GM12878 (cell line): Measurements from ENCODE around the gene TMEM86B. TPM values are rescaled to one million over a fixed set of nuclear protein-coding genes. Genes with fewer than 3 reads are reported as not detected.

Experiments
- ATAC-seq: fragments of 200-7000 bp; cut with Tn5 transposase; 3 replicates; pipeline ENCODE4 v1.9.1; 2020; ENCODE audit warnings: mild to moderate bottlenecking, moderate library complexity
- BruUV-seq: library from RNA; stranded (reverse); fragments of 400-500 nt; replicated peaks from 2 replicates; lab custom pipeline; 2021; lab: Mats Ljungman, UMichigan
- CTCF ChIA-PET: fragments of 300-600 bp; sonication (Branson Sonifier 250); formaldehyde crosslinking; extraction: SDS; loops from one replicate; lab custom pipeline; 2021; ENCODE audit warnings: inconsistent platforms; lab: Yijun Ruan, JAX
- POLR2A ChIA-PET: fragments of 350-600 bp; formaldehyde crosslinking; extraction: SDS; loops from one replicate; lab custom pipeline; 2021; ENCODE audit warnings: inconsistent platforms; lab: Charles Lee
- RAD21 ChIA-PET: fragments of 300-600 bp; sonication (Branson Sonifier 250); formaldehyde crosslinking; loops from one replicate; lab custom pipeline; 2023; ENCODE audit warnings: antibody characterized with exemption; ENCODE audit not compliant: unreplicated experiment; lab: Charles Lee
- SMC1A ChIA-PET: fragments of 300-600 bp; sonication (Branson Sonifier 250); formaldehyde crosslinking; loops from one replicate; lab custom pipeline; 2023; ENCODE audit not compliant: unreplicated experiment, uncharacterized antibody; lab: Charles Lee
- DNase-seq: peaks from one replicate; pipeline ENCODE4 v3.0.0-alpha.2; 2011; ENCODE audit warnings: low read depth, low spot score
- FAIRE-seq: peaks from 3 replicates; lab custom pipeline; 2011; peaks lifted over from hg19 to GRCh38; lab: Jason Lieb, UNC
- H2AFZ ChIP-seq: 2 replicates; pipeline ENCODE4 v1.6.0; 2011; ENCODE audit warnings: low read depth, low read length, control low read depth; ENCODE audit not compliant: control insufficient read depth
- H3K27ac ChIP-seq: 2 replicates; pipeline ENCODE4 v1.5.1; 2011; ENCODE audit warnings: control low read depth; ENCODE audit not compliant: control insufficient read depth, insufficient read depth
- H3K27me3 ChIP-seq, 2 experiments: replicated peaks in 1 of 2; 2 replicates each; pipeline versions ENCODE4 v1.6.0 to v1.6.1; 2011; ENCODE audit warnings: low read length in 1 of 2; ENCODE audit not compliant: control insufficient read depth in 2 of 2, insufficient read depth in 2 of 2
- H3K36me3 ChIP-seq, 2 experiments: 2 replicates each; pipeline ENCODE4 v1.5.1; 2011; ENCODE audit warnings: low read length in 1 of 2; ENCODE audit not compliant: control insufficient read depth in 2 of 2, insufficient read depth in 2 of 2
- H3K4me1 ChIP-seq: 2 replicates; pipeline ENCODE4 v1.6.1; 2011; ENCODE audit warnings: mild to moderate bottlenecking, low read length, moderate library complexity, mixed read lengths; ENCODE audit not compliant: control insufficient read depth, insufficient read depth
- H3K4me2 ChIP-seq: 2 replicates; pipeline ENCODE4 v1.6.0; 2011; ENCODE audit warnings: control low read depth; ENCODE audit not compliant: control insufficient read depth, insufficient read depth
- H3K4me3 ChIP-seq: fragments of 200-600 bp; sonication (generic); 2 replicates; pipeline ENCODE4 v1.5.1; 2016
- H3K79me2 ChIP-seq: 2 replicates; pipeline ENCODE4 v1.6.0; 2011; ENCODE audit warnings: low read length; ENCODE audit not compliant: control insufficient read depth, insufficient read depth
- H3K9ac ChIP-seq: 2 replicates; pipeline ENCODE4 v1.8.0; 2011; ENCODE audit warnings: low read length, control low read depth, mixed read lengths; ENCODE audit not compliant: control insufficient read depth, insufficient read depth
- H3K9me3 ChIP-seq: replicated peaks from 3 replicates; pipeline ENCODE4 v1.5.1; 2011; ENCODE audit warnings: mild to moderate bottlenecking, low read length; ENCODE audit not compliant: control insufficient read depth, insufficient read depth
- H4K20me1 ChIP-seq: 2 replicates; pipeline ENCODE4 v1.6.0; 2011; ENCODE audit not compliant: control insufficient read depth, insufficient read depth
- ATF3 ChIP-seq: IDR thresholded peaks from 2 replicates; pipeline ENCODE4 v1.6.1; 2011; ENCODE audit warnings: low read depth, mild to moderate bottlenecking, low read length, moderate library complexity, borderline replicate concordance; ENCODE audit errors: extremely low read depth
- KDM1A ChIP-seq: fragments of 200-600 bp; sonication (generic); IDR thresholded peaks from 2 replicates; pipeline ENCODE4 v1.6.1; 2016; ENCODE audit warnings: borderline replicate concordance
- MEF2B ChIP-seq: fragments of 450-650 bp; IDR thresholded peaks from 2 replicates; pipeline ENCODE4 v1.6.1; 2018; ENCODE audit warnings: mild to moderate bottlenecking, moderate library complexity; ENCODE audit not compliant: partially characterized antibody, poor library complexity, severe bottlenecking
- NFIC ChIP-seq: IDR thresholded peaks from 2 replicates; pipeline ENCODE4 v1.6.1; 2012; ENCODE audit warnings: low read depth, mild to moderate bottlenecking, inconsistent platforms, low read length, moderate library complexity
- POLR2A ChIP-seq: IDR thresholded peaks from 2 replicates; pipeline ENCODE4 v1.6.1; 2011; ENCODE audit warnings: low read depth, mild to moderate bottlenecking, low read length
- RUNX3 ChIP-seq: IDR thresholded peaks from 2 replicates; pipeline ENCODE4 v1.6.1; 2012; ENCODE audit warnings: low read length, inconsistent platforms
- SMAD5 ChIP-seq: IDR thresholded peaks from 2 replicates; pipeline ENCODE4 v1.6.1; 2016; ENCODE audit warnings: antibody characterized with exemption, low read depth
- SUZ12 ChIP-seq: fragments of 200-600 bp; sonication (generic); IDR thresholded peaks from one replicate; pipeline ENCODE4 v1.6.1; 2018; ENCODE audit warnings: antibody characterized with exemption, mild to moderate bottlenecking; ENCODE audit not compliant: unreplicated experiment
- WGBS: methylation state at CpG from one replicate; pipeline ENCODE4 v1.1.6; 2016; ENCODE audit warnings: low lambda C conversion rate; ENCODE audit not compliant: insufficient replicate concordance, insufficient coverage; ENCODE audit errors: missing lambda C conversion rate; 5-methylcytosine and 5-hydroxymethylcytosine counted together
- in situ Hi-C: fragments of 300-500 bp; cut with MboI; formaldehyde crosslinking; loops from 9 replicates; pipeline ENCODE4 v1.14.3; 2018; ENCODE audit warnings: mixed read lengths
- intact Hi-C: fragments of 100-400 bp; cut with micrococcal nuclease; formaldehyde crosslinking; loops from one replicate; pipeline ENCODE4 v1.14.2; 2022; ENCODE audit not compliant: unreplicated experiment
- polyA plus RNA-seq, 11 experiments: library from polyadenylated mRNA; depleted of rRNA in 4 of 11; unstranded in 6 of 11; stranded (reverse) in 5 of 11; fragments of >200 nt; fragmentation: Nextera tagmentation in 4 of 11; fragmentation: Illumina TruSeq in 1 of 11; extraction: Ambion mirVana in 4 of 11; extraction: Trizol in 1 of 11; gene quantifications; 1 replicate in 1 of 11; 2 replicates in 10 of 11; pipeline versions ENCODE4 v1.2.1 to v1.2.3, GENCODE V29; 2011 to 2016; ENCODE audit warnings: inconsistent platforms in 2 of 11, missing spikeins in 2 of 11, low read depth in 1 of 11
- total RNA-seq, 4 experiments: library from RNA; depleted of rRNA in 3 of 4; stranded (reverse); fragments of >200 nt in 3 of 4; fragmentation: Illumina TruSeq in 1 of 4; extraction: Trizol in 1 of 4; gene quantifications; 2 replicates each; pipeline versions ENCODE4 v1.2.1 to v1.2.3, GENCODE V29; 2013 to 2021
- TF ChIP-seq, protein P1 (sequence below): IDR thresholded peaks from 2 replicates; pipeline ENCODE4 v1.6.1; 2012; ENCODE audit warnings: mild to moderate bottlenecking, low read depth, low read length
- TF ChIP-seq, protein P2 (sequence below): fragments of 450-650 bp; conservative IDR thresholded peaks from 2 replicates; pipeline ENCODE4 v1.6.1; 2017; ENCODE audit warnings: mild to moderate bottlenecking, moderate library complexity
- TF ChIP-seq, protein P3 (sequence below): fragments of 450-650 bp; IDR thresholded peaks from 2 replicates; pipeline ENCODE4 v1.6.1; 2017; ENCODE audit warnings: mild to moderate bottlenecking, moderate library complexity

Gene TMEM86B
- total and polyA plus RNA-seq, 10 of the 15 experiments (the other 5 are each of a cell fraction or from before 2014, with no cell fraction given), result 0.26 to 10.6 (median 1.8) TPM

DNA sequence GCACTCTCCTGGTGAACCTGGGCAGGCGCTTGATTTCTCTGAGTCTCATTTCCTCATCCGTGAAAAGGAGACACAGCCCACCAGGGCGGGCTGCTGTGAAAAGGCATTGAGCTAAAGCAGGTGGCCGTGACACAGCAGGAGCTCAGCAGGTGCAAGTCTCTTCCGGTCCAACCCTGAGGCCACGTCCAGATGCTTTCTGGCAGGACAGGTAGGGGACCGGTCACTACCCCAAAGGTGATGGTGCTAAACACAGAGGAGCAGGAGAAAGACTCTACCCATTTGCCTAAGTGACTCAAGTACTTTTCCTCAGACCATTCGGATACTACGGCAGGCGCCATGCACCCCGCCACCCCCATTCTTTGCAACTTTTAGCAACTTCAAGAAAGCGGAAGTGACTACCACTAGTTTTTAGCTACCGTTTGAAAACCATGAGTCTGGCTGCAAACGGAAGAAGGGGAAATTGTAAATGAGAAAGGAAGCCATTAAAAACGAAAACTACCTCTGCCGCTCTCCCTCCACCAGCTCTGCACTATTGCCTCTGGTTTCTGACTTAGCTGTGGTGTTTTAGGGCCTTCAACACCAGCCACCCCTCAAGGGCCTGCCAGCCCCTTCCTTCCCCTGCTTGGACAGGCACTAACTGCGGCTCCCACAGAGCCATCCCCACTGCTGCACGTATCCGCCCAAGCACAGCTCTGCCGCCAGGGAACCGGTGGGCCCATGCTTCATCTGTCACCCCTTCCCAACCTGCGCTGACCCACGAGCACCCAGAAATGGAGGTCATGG lies 25.5 kb upstream of the TMEM86B start:
- WGBS, result under 1% methylated on average over 23 of the region's 23 CpGs
- TSS peak; percentile 80 for BruUV-seq
- ChIA-PET POLR2A (interaction anchor here (0.6 to 5.7 kb wide), 11 partner anchors 24 to 637 kb away, joined by 3 to 86 read pairs (median 4); partner anchors contain the start of genes HSPBP1, KMT5C, TMEM238 and UBE2S), SMC1A (interaction anchor here (1.0 to 5.3 kb wide), 7 partner anchors 10 to 130 kb away, joined by 3 to 68 read pairs (median 7); partner anchors contain the start of genes HSPBP1, KMT5C and TMEM238), RAD21 (interaction anchor here (1.0 to 6.0 kb wide), 8 partner anchors 23 to 250 kb away, joined by 3 to 46 read pairs (median 13); partner anchors contain the start of genes HSPBP1, KMT5C and TMEM238), CTCF (interaction anchor here (1.0 to 4.4 kb wide), 6 partner anchors 26 to 250 kb away, joined by 3 to 25 read pairs (median 5); partner anchors contain the start of gene HSPBP1)
- Histone ChIP-seq H3K4me2 (peak overlapping the region; percentile 96), H3K9ac (peak overlapping the region; percentile 93), H3K4me1 (peaks cover 29% of the 10 kb centered on the region), H3K4me3 (peak overlapping the region; percentile 100), H2AFZ (no peak overlapping the region), H3K36me3 (peaks cover 7 to 8% of the 10 kb centered on the region in 2 experiments; a peak in 3 of 4 replicates), H3K27ac (peak overlapping the region; percentile 91), H3K79me2 (peaks cover 95% of the 10 kb centered on the region), H3K27me3 (no peaks in the 10 kb centered on the region), H4K20me1 (peaks cover 11% of the 10 kb centered on the region), H3K9me3 (no peaks in the 10 kb centered on the region)
- DNase-seq (peak; percentile 77), ATAC-seq (peak; percentile 63), FAIRE-seq (peak; percentile 92)
- intact Hi-C loops, result loop anchor here (10.0 kb wide), 1 partner anchor 131 kb away; the partner anchor contains the start of genes RPL28 and TMEM238
- in situ Hi-C loops, result no loop called here
- TF ChIP-seq SMAD5 (peak; percentile 51; the same call in 1 of the 2 replicates), KDM1A (no peak), ATF3 (no peak), NFIC (peak; percentile 75; the same call in 1 of the 2 replicates), SUZ12 (no peak), RUNX3 (peak; percentile 55), MEF2B (peak; percentile 31), POLR2A (peak; percentile 69)
- TF ChIP-seq, protein P1, sequence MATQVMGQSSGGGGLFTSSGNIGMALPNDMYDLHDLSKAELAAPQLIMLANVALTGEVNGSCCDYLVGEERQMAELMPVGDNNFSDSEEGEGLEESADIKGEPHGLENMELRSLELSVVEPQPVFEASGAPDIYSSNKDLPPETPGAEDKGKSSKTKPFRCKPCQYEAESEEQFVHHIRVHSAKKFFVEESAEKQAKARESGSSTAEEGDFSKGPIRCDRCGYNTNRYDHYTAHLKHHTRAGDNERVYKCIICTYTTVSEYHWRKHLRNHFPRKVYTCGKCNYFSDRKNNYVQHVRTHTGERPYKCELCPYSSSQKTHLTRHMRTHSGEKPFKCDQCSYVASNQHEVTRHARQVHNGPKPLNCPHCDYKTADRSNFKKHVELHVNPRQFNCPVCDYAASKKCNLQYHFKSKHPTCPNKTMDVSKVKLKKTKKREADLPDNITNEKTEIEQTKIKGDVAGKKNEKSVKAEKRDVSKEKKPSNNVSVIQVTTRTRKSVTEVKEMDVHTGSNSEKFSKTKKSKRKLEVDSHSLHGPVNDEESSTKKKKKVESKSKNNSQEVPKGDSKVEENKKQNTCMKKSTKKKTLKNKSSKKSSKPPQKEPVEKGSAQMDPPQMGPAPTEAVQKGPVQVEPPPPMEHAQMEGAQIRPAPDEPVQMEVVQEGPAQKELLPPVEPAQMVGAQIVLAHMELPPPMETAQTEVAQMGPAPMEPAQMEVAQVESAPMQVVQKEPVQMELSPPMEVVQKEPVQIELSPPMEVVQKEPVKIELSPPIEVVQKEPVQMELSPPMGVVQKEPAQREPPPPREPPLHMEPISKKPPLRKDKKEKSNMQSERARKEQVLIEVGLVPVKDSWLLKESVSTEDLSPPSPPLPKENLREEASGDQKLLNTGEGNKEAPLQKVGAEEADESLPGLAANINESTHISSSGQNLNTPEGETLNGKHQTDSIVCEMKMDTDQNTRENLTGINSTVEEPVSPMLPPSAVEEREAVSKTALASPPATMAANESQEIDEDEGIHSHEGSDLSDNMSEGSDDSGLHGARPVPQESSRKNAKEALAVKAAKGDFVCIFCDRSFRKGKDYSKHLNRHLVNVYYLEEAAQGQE, result no peak
- TF ChIP-seq, protein P2, sequence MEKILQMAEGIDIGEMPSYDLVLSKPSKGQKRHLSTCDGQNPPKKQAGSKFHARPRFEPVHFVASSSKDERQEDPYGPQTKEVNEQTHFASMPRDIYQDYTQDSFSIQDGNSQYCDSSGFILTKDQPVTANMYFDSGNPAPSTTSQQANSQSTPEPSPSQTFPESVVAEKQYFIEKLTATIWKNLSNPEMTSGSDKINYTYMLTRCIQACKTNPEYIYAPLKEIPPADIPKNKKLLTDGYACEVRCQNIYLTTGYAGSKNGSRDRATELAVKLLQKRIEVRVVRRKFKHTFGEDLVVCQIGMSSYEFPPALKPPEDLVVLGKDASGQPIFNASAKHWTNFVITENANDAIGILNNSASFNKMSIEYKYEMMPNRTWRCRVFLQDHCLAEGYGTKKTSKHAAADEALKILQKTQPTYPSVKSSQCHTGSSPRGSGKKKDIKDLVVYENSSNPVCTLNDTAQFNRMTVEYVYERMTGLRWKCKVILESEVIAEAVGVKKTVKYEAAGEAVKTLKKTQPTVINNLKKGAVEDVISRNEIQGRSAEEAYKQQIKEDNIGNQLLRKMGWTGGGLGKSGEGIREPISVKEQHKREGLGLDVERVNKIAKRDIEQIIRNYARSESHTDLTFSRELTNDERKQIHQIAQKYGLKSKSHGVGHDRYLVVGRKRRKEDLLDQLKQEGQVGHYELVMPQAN, result no peak; the same call in 1 of the 2 replicates
- TF ChIP-seq, protein P3, sequence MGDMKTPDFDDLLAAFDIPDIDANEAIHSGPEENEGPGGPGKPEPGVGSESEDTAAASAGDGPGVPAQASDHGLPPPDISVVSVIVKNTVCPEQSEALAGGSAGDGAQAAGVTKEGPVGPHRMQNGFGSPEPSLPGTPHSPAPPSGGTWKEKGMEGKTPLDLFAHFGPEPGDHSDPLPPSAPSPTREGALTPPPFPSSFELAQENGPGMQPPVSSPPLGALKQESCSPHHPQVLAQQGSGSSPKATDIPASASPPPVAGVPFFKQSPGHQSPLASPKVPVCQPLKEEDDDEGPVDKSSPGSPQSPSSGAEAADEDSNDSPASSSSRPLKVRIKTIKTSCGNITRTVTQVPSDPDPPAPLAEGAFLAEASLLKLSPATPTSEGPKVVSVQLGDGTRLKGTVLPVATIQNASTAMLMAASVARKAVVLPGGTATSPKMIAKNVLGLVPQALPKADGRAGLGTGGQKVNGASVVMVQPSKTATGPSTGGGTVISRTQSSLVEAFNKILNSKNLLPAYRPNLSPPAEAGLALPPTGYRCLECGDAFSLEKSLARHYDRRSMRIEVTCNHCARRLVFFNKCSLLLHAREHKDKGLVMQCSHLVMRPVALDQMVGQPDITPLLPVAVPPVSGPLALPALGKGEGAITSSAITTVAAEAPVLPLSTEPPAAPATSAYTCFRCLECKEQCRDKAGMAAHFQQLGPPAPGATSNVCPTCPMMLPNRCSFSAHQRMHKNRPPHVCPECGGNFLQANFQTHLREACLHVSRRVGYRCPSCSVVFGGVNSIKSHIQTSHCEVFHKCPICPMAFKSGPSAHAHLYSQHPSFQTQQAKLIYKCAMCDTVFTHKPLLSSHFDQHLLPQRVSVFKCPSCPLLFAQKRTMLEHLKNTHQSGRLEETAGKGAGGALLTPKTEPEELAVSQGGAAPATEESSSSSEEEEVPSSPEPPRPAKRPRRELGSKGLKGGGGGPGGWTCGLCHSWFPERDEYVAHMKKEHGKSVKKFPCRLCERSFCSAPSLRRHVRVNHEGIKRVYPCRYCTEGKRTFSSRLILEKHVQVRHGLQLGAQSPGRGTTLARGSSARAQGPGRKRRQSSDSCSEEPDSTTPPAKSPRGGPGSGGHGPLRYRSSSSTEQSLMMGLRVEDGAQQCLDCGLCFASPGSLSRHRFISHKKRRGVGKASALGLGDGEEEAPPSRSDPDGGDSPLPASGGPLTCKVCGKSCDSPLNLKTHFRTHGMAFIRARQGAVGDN, result peak; percentile 58; the same call in 1 of the 2 replicates
